HCT116 (cell line): ENCODE data around the gene SZRD1. TPM values are rescaled to one million over a fixed set of nuclear protein-coding genes. Genes with fewer than 3 reads are reported as not detected.

ENCODE experiments used
- ATAC-seq: fragments of 200-7000 bp; cut with Tn5 transposase; 2 replicates; pipeline ENCODE4 v1.9.1; 2020; ENCODE audit warnings: mild to moderate bottlenecking, moderate library complexity
- BruUV-seq: library from RNA; stranded (reverse); fragments of 400-500 nt; replicated peaks from 2 replicates; lab custom pipeline; 2021; lab: Mats Ljungman, UMichigan
- CTCF ChIA-PET: fragments of 300-600 bp; sonication (Branson Sonifier 250); formaldehyde crosslinking; loops from one replicate; lab custom pipeline; 2021; ENCODE audit warnings: antibody characterized with exemption; lab: Charles Lee
- POLR2A ChIA-PET: fragments of 300-600, 350-600 bp; sonication (Branson Sonifier 250); formaldehyde crosslinking; loops from one replicate; lab custom pipeline; 2021; ENCODE audit warnings: antibody characterized with exemption; lab: Charles Lee
- RAD21 ChIA-PET, 2 experiments: fragments of 300-600 bp; sonication (Branson Sonifier 250); formaldehyde crosslinking; loops; one replicate each; lab custom pipeline; 2023; ENCODE audit warnings: low total read pairs in 2 of 2; ENCODE audit not compliant: uncharacterized antibody in 2 of 2, unreplicated experiment in 2 of 2, low non-redundant PET in 1 of 2; lab: Charles Lee
- DNase-seq: peaks from one replicate; pipeline ENCODE4 v3.0.0-alpha.2; 2010; ENCODE audit warnings: low read depth, low spot score
- H2AFZ ChIP-seq: fragments of 200-600 bp; shearing (Covaris generic), sonication (generic); 2 replicates; pipeline ENCODE4 v1.6.1; 2017; ENCODE audit warnings: low read depth, mixed run types, mixed read lengths, antibody characterized with exemption, low read length; ENCODE audit not compliant: poor library complexity, severe bottlenecking
- H3K27ac ChIP-seq: 2 replicates; pipeline ENCODE4 v1.5.1; 2012; ENCODE audit warnings: low read depth, low read length
- H3K27me3 ChIP-seq: fragments of 200-600 bp; sonication (generic); 2 replicates; pipeline ENCODE4 v1.6.1; 2016; ENCODE audit warnings: mixed run types, low read length, mixed read lengths; ENCODE audit not compliant: insufficient read depth
- H3K36me3 ChIP-seq, 2 experiments: fragments of 200-500 bp in 1 of 2; fragments of 200-600 bp in 1 of 2; sonication (Bioruptor generic) in 1 of 2; sonication (generic) in 1 of 2; 2 replicates each; pipeline versions ENCODE4 v1.5.1 to v1.6.1; 2014 to 2016; ENCODE audit warnings: low read length in 2 of 2, inconsistent platforms in 1 of 2, mixed read lengths in 1 of 2, mixed run types in 1 of 2; ENCODE audit not compliant: insufficient read depth in 2 of 2, control insufficient read depth in 1 of 2
- H3K4me1 ChIP-seq, 2 experiments: fragments of 200-600 bp in 1 of 2; sonication (generic) in 1 of 2; 2 replicates each; pipeline versions ENCODE4 v1.5.1 to v1.6.1; 2012 to 2017; ENCODE audit warnings: low read length in 2 of 2, inconsistent platforms in 1 of 2, mild to moderate bottlenecking in 1 of 2, mixed read lengths in 1 of 2, mixed run types in 1 of 2, moderate library complexity in 1 of 2; ENCODE audit not compliant: insufficient read depth in 2 of 2, control insufficient read depth in 1 of 2
- H3K4me2 ChIP-seq: fragments of 200-600 bp; sonication (generic); 2 replicates; pipeline ENCODE4 v1.6.1; 2017; ENCODE audit warnings: mixed run types, low read length, mixed read lengths
- H3K4me3 ChIP-seq, 2 experiments: fragments of 200-600 bp in 1 of 2; sonication (generic) in 1 of 2; replicated peaks in 1 of 2; 2 replicates each; pipeline ENCODE4 v1.5.1; 2011 to 2016; ENCODE audit warnings: low read length in 2 of 2, control low read depth in 1 of 2, low read depth in 1 of 2, mild to moderate bottlenecking in 1 of 2, mixed read lengths in 1 of 2, mixed run types in 1 of 2
- H3K79me2 ChIP-seq: fragments of 200-600 bp; sonication (generic); 2 replicates; pipeline ENCODE4 v1.6.1; 2017; ENCODE audit warnings: mild to moderate bottlenecking, mixed run types, low read length, moderate library complexity, mixed read lengths; ENCODE audit not compliant: insufficient read depth
- H3K9ac ChIP-seq: fragments of 200-600 bp; sonication (generic); 2 replicates; pipeline ENCODE4 v1.6.1; 2016; ENCODE audit warnings: low read length, mixed read lengths
- H3K9me2 ChIP-seq: fragments of 200-600 bp; sonication (generic), shearing (Covaris generic); 2 replicates; pipeline ENCODE4 v1.6.1; 2017; ENCODE audit warnings: mixed run types, mild to moderate bottlenecking, moderate library complexity; ENCODE audit not compliant: insufficient read depth
- H3K9me3 ChIP-seq, 2 experiments: fragments of 200-500 bp in 1 of 2; fragments of 200-600 bp in 1 of 2; sonication (Bioruptor generic) in 1 of 2; sonication (generic) in 1 of 2; 2 replicates each; pipeline ENCODE4 v1.6.1; 2014 to 2017; ENCODE audit warnings: low read length in 2 of 2, mixed read lengths in 2 of 2, inconsistent platforms in 1 of 2, low read depth in 1 of 2, mild to moderate bottlenecking in 1 of 2, mixed run types in 1 of 2, moderate library complexity in 1 of 2; ENCODE audit not compliant: control insufficient read depth in 1 of 2, insufficient read depth in 1 of 2
- H4K20me1 ChIP-seq: fragments of 200-600 bp; sonication (generic), shearing (Covaris generic); 2 replicates; pipeline ENCODE4 v1.6.1; 2017; ENCODE audit warnings: mixed run types, mild to moderate bottlenecking, moderate library complexity; ENCODE audit not compliant: insufficient read depth
- ATF3 ChIP-seq: IDR thresholded peaks from 2 replicates; pipeline ENCODE4 v1.6.1; 2012
- CBX3 ChIP-seq: IDR thresholded peaks from 2 replicates; pipeline ENCODE4 v1.6.1; 2012; ENCODE audit warnings: low read depth
- EGR1 ChIP-seq: IDR thresholded peaks from 2 replicates; pipeline ENCODE4 v1.6.1; 2012; ENCODE audit warnings: low read depth
- ELF1 ChIP-seq: IDR thresholded peaks from 2 replicates; pipeline ENCODE4 v1.6.1; 2012; ENCODE audit warnings: low read depth, borderline replicate concordance
- EZH2phosphoT487 ChIP-seq: fragments of 200-600 bp; IDR thresholded peaks from 2 replicates; pipeline ENCODE4 v1.6.1; 2018; ENCODE audit warnings: antibody characterized with exemption, borderline replicate concordance
- JUND ChIP-seq: IDR thresholded peaks from 2 replicates; pipeline ENCODE4 v1.6.1; 2012
- MAX ChIP-seq: IDR thresholded peaks from 2 replicates; pipeline ENCODE4 v1.6.1; 2012
- RAD21 ChIP-seq: IDR thresholded peaks from 2 replicates; pipeline ENCODE4 v1.6.1; 2012; ENCODE audit warnings: low read depth, mild to moderate bottlenecking
- SIN3A ChIP-seq: IDR thresholded peaks from 2 replicates; pipeline ENCODE4 v1.6.1; 2012; ENCODE audit warnings: low read depth
- SP1 ChIP-seq: IDR thresholded peaks from 2 replicates; pipeline ENCODE4 v1.6.1; 2012; ENCODE audit warnings: low read depth
- TCF7L2 ChIP-seq: IDR thresholded peaks from 2 replicates; pipeline ENCODE4 v1.7.0; 2011; ENCODE audit warnings: borderline replicate concordance, inconsistent platforms; ENCODE audit not compliant: insufficient read depth, insufficient read length; ENCODE audit errors: extremely low read depth
- YY1 ChIP-seq: IDR thresholded peaks from 2 replicates; pipeline ENCODE4 v1.6.1; 2011; ENCODE audit warnings: low read length, low read depth, moderate library complexity, mild to moderate bottlenecking; ENCODE audit not compliant: insufficient replicate concordance; ENCODE audit errors: extremely low read depth
- ZNF274 ChIP-seq: fragments of 200-500 bp; sonication (Bioruptor generic); IDR thresholded peaks from 2 replicates; pipeline ENCODE4 v1.6.1; 2014; ENCODE audit warnings: mild to moderate bottlenecking, low read depth, low read length, inconsistent platforms
- intact Hi-C: fragments of 100-400 bp; cut with micrococcal nuclease; formaldehyde crosslinking; loops from 2 replicates; pipeline ENCODE4 v1.10.0; 2022
- total RNA-seq: library from RNA; stranded (reverse); gene quantifications from one replicate; pipeline ENCODE4 v1.2.1, GENCODE V29; 2021; ENCODE audit not compliant: unreplicated experiment
- TF ChIP-seq, protein P1 (sequence below): IDR thresholded peaks from 2 replicates; pipeline ENCODE4 v1.6.1; 2012; ENCODE audit warnings: low read depth

The SZRD1 gene
- total RNA-seq, 1 experiment from 2014 or later: 141 TPM

DNA sequence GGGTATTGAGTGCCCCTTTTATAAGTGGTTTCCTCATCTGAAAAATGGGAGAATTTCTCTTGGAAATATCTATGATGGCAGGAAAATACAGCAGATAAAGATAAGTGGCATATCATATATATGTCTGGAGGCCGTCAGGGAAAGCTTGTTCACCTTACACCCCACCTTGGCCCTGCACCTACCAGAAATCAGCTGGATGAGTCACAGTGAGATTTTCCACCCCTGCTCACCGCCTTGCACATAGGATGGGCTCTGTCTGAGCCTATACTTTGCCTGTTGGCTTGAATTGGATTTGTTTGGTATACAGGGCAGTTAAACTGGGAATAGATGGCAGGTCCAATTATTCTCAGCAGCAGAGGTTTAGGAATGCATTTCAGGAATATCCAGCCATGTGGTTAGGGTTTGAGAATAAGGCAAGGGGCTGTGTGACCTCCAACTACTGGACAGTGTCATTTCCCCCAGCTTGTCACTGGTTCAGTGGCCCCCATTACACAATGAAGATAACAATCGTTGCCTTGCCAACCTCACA, 70.0 kb downstream of the SZRD1 start, which contains the start of gene SPATA21:
TSS of gene SPATA21 (minus strand) at position 479 of the 529 bp plus-strand sequence. CDS start 6,053 bp downstream, outside the sequence.
- Histone ChIP-seq H3K4me2 (no peak within 1 kb of the TSS), H3K27ac (no peak within 1 kb of the TSS), H4K20me1 (no peaks in the 10 kb centered on the region), H3K27me3 (no peaks in the 10 kb centered on the region), H3K79me2 (peaks cover 14% of the 10 kb centered on the region), H3K4me1 (peaks cover 4 to 13% of the 10 kb centered on the region in 2 experiments; a peak in 3 of 4 replicates), H3K4me3 (no peak within 1 kb of the TSS), H3K9ac (no peak within 1 kb of the TSS), H3K9me3 (no peaks in the 10 kb centered on the region), H3K9me2 (no peaks in the 10 kb centered on the region), H3K36me3 (no peaks in the 10 kb centered on the region), H2AFZ (no peak within 1 kb of the TSS)
- ChIA-PET RAD21 (no interaction called here), CTCF (no interaction called here), POLR2A (no interaction called here)
- BruUV-seq: no TSS peak
- DNase-seq: no peak
- TF ChIP-seq ZNF274 (no peak), EZH2phosphoT487 (no peak)
- no peak for ATAC-seq
- intact Hi-C loops: no loop called here

GRCh38 chr1:16438516-16438915, 71.5 kb downstream of the SZRD1 start:
- no peak overlapping the region for H3K27ac ChIP-seq
- no peak for DNase-seq
- no peaks in the 10 kb centered on the region for H3K9me2 ChIP-seq
- ChIA-PET RAD21 (no interaction called here), POLR2A (no interaction called here), CTCF (no interaction called here)
- H3K4me3 ChIP-seq: no peak overlapping the region
- H3K4me1 ChIP-seq: peaks cover 4 to 13% of the 10 kb centered on the region in 2 experiments; a peak in 3 of 4 replicates
- no peak overlapping the region for H3K4me2 ChIP-seq
- BruUV-seq: no TSS peak
- H3K9ac ChIP-seq: no peak overlapping the region
- H4K20me1 ChIP-seq: no peaks in the 10 kb centered on the region
- peaks cover 2 to 4% of the 10 kb centered on the region in 2 experiments; a peak in 2 of 4 replicates for H3K36me3 ChIP-seq
- peaks cover 29% of the 10 kb centered on the region for H3K79me2 ChIP-seq
- no peak for TF ChIP-seq ATF3
- no peak for TF ChIP-seq JUND
- TF ChIP-seq RAD21: no peak
- TF ChIP-seq TCF7L2: no peak
- no peak for TF ChIP-seq ELF1
- TF ChIP-seq SP1: no peak
- no peak for TF ChIP-seq EZH2phosphoT487
- no peak for TF ChIP-seq YY1
- TF ChIP-seq SIN3A: no peak
- TF ChIP-seq ZNF274: no peak
- no peak for TF ChIP-seq MAX
- no peak for TF ChIP-seq EGR1
- TF ChIP-seq, protein P1, sequence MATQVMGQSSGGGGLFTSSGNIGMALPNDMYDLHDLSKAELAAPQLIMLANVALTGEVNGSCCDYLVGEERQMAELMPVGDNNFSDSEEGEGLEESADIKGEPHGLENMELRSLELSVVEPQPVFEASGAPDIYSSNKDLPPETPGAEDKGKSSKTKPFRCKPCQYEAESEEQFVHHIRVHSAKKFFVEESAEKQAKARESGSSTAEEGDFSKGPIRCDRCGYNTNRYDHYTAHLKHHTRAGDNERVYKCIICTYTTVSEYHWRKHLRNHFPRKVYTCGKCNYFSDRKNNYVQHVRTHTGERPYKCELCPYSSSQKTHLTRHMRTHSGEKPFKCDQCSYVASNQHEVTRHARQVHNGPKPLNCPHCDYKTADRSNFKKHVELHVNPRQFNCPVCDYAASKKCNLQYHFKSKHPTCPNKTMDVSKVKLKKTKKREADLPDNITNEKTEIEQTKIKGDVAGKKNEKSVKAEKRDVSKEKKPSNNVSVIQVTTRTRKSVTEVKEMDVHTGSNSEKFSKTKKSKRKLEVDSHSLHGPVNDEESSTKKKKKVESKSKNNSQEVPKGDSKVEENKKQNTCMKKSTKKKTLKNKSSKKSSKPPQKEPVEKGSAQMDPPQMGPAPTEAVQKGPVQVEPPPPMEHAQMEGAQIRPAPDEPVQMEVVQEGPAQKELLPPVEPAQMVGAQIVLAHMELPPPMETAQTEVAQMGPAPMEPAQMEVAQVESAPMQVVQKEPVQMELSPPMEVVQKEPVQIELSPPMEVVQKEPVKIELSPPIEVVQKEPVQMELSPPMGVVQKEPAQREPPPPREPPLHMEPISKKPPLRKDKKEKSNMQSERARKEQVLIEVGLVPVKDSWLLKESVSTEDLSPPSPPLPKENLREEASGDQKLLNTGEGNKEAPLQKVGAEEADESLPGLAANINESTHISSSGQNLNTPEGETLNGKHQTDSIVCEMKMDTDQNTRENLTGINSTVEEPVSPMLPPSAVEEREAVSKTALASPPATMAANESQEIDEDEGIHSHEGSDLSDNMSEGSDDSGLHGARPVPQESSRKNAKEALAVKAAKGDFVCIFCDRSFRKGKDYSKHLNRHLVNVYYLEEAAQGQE: no peak
- no peak for TF ChIP-seq CBX3
- intact Hi-C loops: no loop called here
- H3K27me3 ChIP-seq: no peaks in the 10 kb centered on the region
- ATAC-seq: no peak
- H3K9me3 ChIP-seq: no peaks in the 10 kb centered on the region
- H2AFZ ChIP-seq: peak overlapping the region; percentile 7
